Subcutaneous abdominal adipose tissue (tissue), 5 donors: ENCODE measurements around the gene COL11A2.

ENCODE experiments used
- H3K27ac ChIP-seq: one replicate; pipeline ENCODE4 v1.7.0; 2013; ENCODE audit warnings: low read depth, mild to moderate bottlenecking, inconsistent platforms, low read length, moderate library complexity
- H3K27me3 ChIP-seq, 5 donors: one replicate each; pipeline ENCODE4 v1.7.0; 2013; ENCODE audit warnings: low read length in 5 of 5, inconsistent platforms in 1 of 5; ENCODE audit not compliant: control insufficient read depth in 5 of 5, insufficient read depth in 4 of 5
- H3K36me3 ChIP-seq, 5 donors: one replicate each; pipeline ENCODE4 v1.7.0; 2013; ENCODE audit warnings: low read length in 5 of 5; ENCODE audit not compliant: control insufficient read depth in 5 of 5, insufficient read depth in 5 of 5
- H3K4me1 ChIP-seq, 5 donors: one replicate each; pipeline ENCODE4 v1.7.0; 2013; ENCODE audit warnings: low read length in 5 of 5, mild to moderate bottlenecking in 3 of 5, moderate library complexity in 1 of 5; ENCODE audit not compliant: control insufficient read depth in 5 of 5, insufficient read depth in 5 of 5
- H3K4me3 ChIP-seq, 5 donors: one replicate each; pipeline ENCODE4 v1.7.0; 2013; ENCODE audit warnings: low read length in 5 of 5, low read depth in 1 of 5
- H3K9ac ChIP-seq, 5 donors: one replicate each; pipeline ENCODE4 v1.7.0; 2013; ENCODE audit warnings: low read length in 5 of 5, mild to moderate bottlenecking in 4 of 5, moderate library complexity in 3 of 5
- H3K9me3 ChIP-seq, 5 donors: one replicate each; pipeline ENCODE4 v1.7.0; 2013; ENCODE audit warnings: low read length in 5 of 5; ENCODE audit not compliant: control insufficient read depth in 5 of 5
- donor health status: healthy.
- donor health status: healthy.
- donor health status: healthy.
- donor health status: healthy.
- donor health status: healthy.

Gene COL11A2

GRCh38 chr6:33113755-33114154 is 78.5 kb downstream of the COL11A2 start:
- Histone ChIP-seq H3K4me3 (no peak overlapping the region), H3K4me1 (peaks cover 0 to 28% (median 4%) of the 10 kb centered on the region in 5 donors), H3K27me3 (peaks cover 21 to 39% (median 31%) of the 10 kb centered on the region in 5 donors), H3K9ac (no peak overlapping the region), H3K27ac (no peak overlapping the region), H3K36me3 (no peaks in the 10 kb centered on the region), H3K9me3 (no peaks in the 10 kb centered on the region)
